Prostate gland (tissue), 2 donors: ENCODE measurements around the gene CRYZL1. TPM values are rescaled to one million over a fixed set of nuclear protein-coding genes. Genes with fewer than 3 reads are reported as not detected.

ENCODE experiments used
- DNase-seq: peaks from one replicate; pipeline ENCODE4 v3.0.0-alpha.2; 2019; ENCODE audit warnings: low spot score
- H3K27ac ChIP-seq, 2 donors: fragments of 200-600 bp; sonication (generic); 2 replicates each; pipeline ENCODE4 v1.5.1; 2017 to 2019
- H3K27me3 ChIP-seq: fragments of 200-600 bp; sonication (generic); replicated peaks from 2 replicates; pipeline ENCODE4 v1.5.1; 2019; ENCODE audit not compliant: insufficient read depth
- H3K36me3 ChIP-seq, 2 donors: fragments of 200-600 bp; sonication (generic); 1 replicate in 1 of 2; 2 replicates in 1 of 2; pipeline versions ENCODE4 v1.5.1 to v1.8.1; 2017 to 2019
- H3K4me1 ChIP-seq: fragments of 200-600 bp; sonication (generic); replicated peaks from 2 replicates; pipeline ENCODE4 v1.5.1; 2019
- H3K4me3 ChIP-seq, 2 donors: fragments of 200-600 bp; sonication (generic); 2 replicates each; pipeline ENCODE4 v1.5.1; 2017 to 2019
- H3K9me3 ChIP-seq: fragments of 200-600 bp; sonication (generic); 2 replicates; pipeline ENCODE4 v1.5.1; 2017
- CTCF ChIP-seq, 4 experiments: fragments of 200-600 bp in 2 of 4; fragments of 450-650 bp in 2 of 4; sonication (generic) in 2 of 4; IDR thresholded peaks; 1 replicate in 3 of 4; 2 replicates in 1 of 4; pipeline ENCODE4 v1.5.1; 2016 to 2019; ENCODE audit warnings: antibody characterized with exemption in 4 of 4, mild to moderate bottlenecking in 2 of 4, moderate library complexity in 2 of 4
- POLR2A ChIP-seq: fragments of 450-650 bp; IDR thresholded peaks from one replicate; pipeline ENCODE4 v1.6.1; 2016; ENCODE audit warnings: antibody characterized with exemption, mild to moderate bottlenecking
- POLR2AphosphoS5 ChIP-seq: sonication (generic); formaldehyde crosslinking; IDR thresholded peaks from one replicate; pipeline ENCODE4 v1.6.1; 2017; ENCODE audit warnings: antibody characterized with exemption
- WGBS: methylation state at CpG from one replicate; pipeline ENCODE4 v1.1.5; 2018; 5-methylcytosine and 5-hydroxymethylcytosine counted together
- intact Hi-C: fragments of 100-400 bp; cut with DNase I; formaldehyde crosslinking; loops from one replicate; pipeline ENCODE4 v1.14.2; 2022
- total RNA-seq, 2 donors: library from RNA; depleted of rRNA; stranded (reverse); fragments of >200 nt; gene quantifications; one replicate each; pipeline ENCODE4 v1.1.0, GENCODE V29; 2016

The CRYZL1 gene
- total RNA-seq, 2 donors from 2014 or later = 22.3 to 28.9 TPM

- 95% methylated on average over 23 of the region's 23 CpGs for WGBS
- Histone ChIP-seq H3K4me1 (peaks cover 4% of the 10 kb centered on the region), H3K36me3 (peaks cover 26 to 28% of the 10 kb centered on the region in 2 donors), H3K9me3 (no peaks in the 10 kb centered on the region), H3K27me3 (no peaks in the 10 kb centered on the region), H3K4me3 (no peak overlapping the region), H3K27ac (no peak overlapping the region)
- DNase-seq = no peak
- intact Hi-C loops = no loop called here
- TF ChIP-seq POLR2A (no peak), CTCF (IDR thresholded peaks at IDR 0.05) (no peak), POLR2AphosphoS5 (no peak)
Observed at GRCh38 chr21:33550772-33551660, 90.5 kb downstream of the CRYZL1 start.

- no peak overlapping the region for H3K27ac ChIP-seq
- H3K36me3 ChIP-seq = peaks cover 26 to 28% of the 10 kb centered on the region in 2 donors
- no peak overlapping the region for H3K4me3 ChIP-seq
- DNase-seq = no peak
- no peaks in the 10 kb centered on the region for H3K9me3 ChIP-seq
- peaks cover 5% of the 10 kb centered on the region for H3K4me1 ChIP-seq
- WGBS = 98% methylated on average over 8 of the region's 19 CpGs
- no peaks in the 10 kb centered on the region for H3K27me3 ChIP-seq
- intact Hi-C loops = no loop called here
- TF ChIP-seq POLR2AphosphoS5 (no peak), CTCF (IDR thresholded peaks at IDR 0.05) (no peak), POLR2A (no peak)
Observed at GRCh38 chr21:33549848-33550771, 91.4 kb downstream of the CRYZL1 start.

GRCh38 chr21:33546086-33546485 is 95.5 kb downstream of the CRYZL1 start:
- no peak overlapping the region for H3K4me3 ChIP-seq
- no peaks in the 10 kb centered on the region for H3K27me3 ChIP-seq
- H3K4me1 ChIP-seq = peaks cover 5% of the 10 kb centered on the region
- DNase-seq = no peak
- intact Hi-C loops = no loop called here
- H3K36me3 ChIP-seq = peaks cover 6 to 11% of the 10 kb centered on the region in 2 donors
- WGBS = 66% methylated on average over 3 of the region's 3 CpGs
- H3K27ac ChIP-seq = no peak overlapping the region
- TF ChIP-seq POLR2AphosphoS5 = no peak
- TF ChIP-seq CTCF (IDR thresholded peaks at IDR 0.05) = no peak
- TF ChIP-seq POLR2A = no peak
- H3K9me3 ChIP-seq = no peaks in the 10 kb centered on the region

- H3K4me1 ChIP-seq = peaks cover 5% of the 10 kb centered on the region
- peak overlapping the region; percentile 63 to 65 for H3K4me3 ChIP-seq
- no peaks in the 10 kb centered on the region for H3K36me3 ChIP-seq
- DNase-seq = no peak
- WGBS = 10% methylated on average over 8 of the region's 8 CpGs
- intact Hi-C loops = no loop called here
- no peaks in the 10 kb centered on the region for H3K9me3 ChIP-seq
- no peak overlapping the region for H3K27ac ChIP-seq
- H3K27me3 ChIP-seq = no peaks in the 10 kb centered on the region
- TF ChIP-seq POLR2A = no peak
- TF ChIP-seq CTCF (IDR thresholded peaks at IDR 0.05) = no peak
- TF ChIP-seq POLR2AphosphoS5 = no peak
Observed at GRCh38 chr21:33544451-33545195, 96.9 kb downstream of the CRYZL1 start.
